B cell (primary cell): ENCODE data around the gene CNOT1. TPM values are rescaled to one million over a fixed set of nuclear protein-coding genes. Genes with fewer than 3 reads are reported as not detected.

Experiments
- ATAC-seq: fragments of 200-7000 bp; cut with Tn5 transposase; one replicate; pipeline ENCODE4 v1.10.0; 2021; ENCODE audit warnings: low read depth, mild to moderate bottlenecking, moderate number of reproducible peaks, moderate library complexity
- CTCF ChIA-PET: fragments of 350-600 bp; sonication (Branson Sonifier 250); formaldehyde crosslinking; loops from one replicate; lab custom pipeline; 2021; ENCODE audit warnings: antibody characterized with exemption, inconsistent platforms; lab: Charles Lee
- POLR2A ChIA-PET: fragments of 350-600 bp; sonication (Branson Sonifier 250); formaldehyde crosslinking; loops from one replicate; lab custom pipeline; 2021; ENCODE audit warnings: antibody characterized with exemption; lab: Charles Lee
- DNase-seq: peaks from one replicate; pipeline ENCODE4 v3.0.0; 2013
- H2AFZ ChIP-seq: 2 replicates; pipeline ENCODE4 v1.6.1; 2012; ENCODE audit warnings: mild to moderate bottlenecking, low read depth, low read length; ENCODE audit not compliant: insufficient read depth, poor library complexity, severe bottlenecking
- H3K27ac ChIP-seq, 2 donors: 1 replicate in 1 of 2; 2 replicates in 1 of 2; pipeline ENCODE4 v1.5.1; 2012 to 2013; ENCODE audit warnings: low read length in 2 of 2, mild to moderate bottlenecking in 2 of 2, moderate library complexity in 1 of 2
- H3K27me3 ChIP-seq, 4 experiments: fragments of 200-600 bp in 1 of 4; sonication (generic) in 1 of 4; replicated peaks in 1 of 4; 1 replicate in 2 of 4; 2 replicates in 2 of 4; pipeline versions ENCODE4 v1.6.1 to v1.7.0; 2013 to 2016; ENCODE audit warnings: low read length in 3 of 4, mild to moderate bottlenecking in 2 of 4, mixed read lengths in 1 of 4, moderate library complexity in 1 of 4; ENCODE audit not compliant: insufficient read depth in 4 of 4, control insufficient read depth in 3 of 4; ENCODE audit errors: control extremely low read depth in 1 of 4
- H3K36me3 ChIP-seq, 2 experiments: replicated peaks in 1 of 2; 1 replicate in 1 of 2; 2 replicates in 1 of 2; pipeline versions ENCODE4 v1.6.1 to v1.7.1; 2013; ENCODE audit warnings: low read length in 1 of 2; ENCODE audit not compliant: insufficient read depth in 2 of 2, control insufficient read depth in 1 of 2; ENCODE audit errors: control extremely low read depth in 1 of 2, extremely low read depth in 1 of 2
- H3K4me1 ChIP-seq, 2 donors: fragments of 200-600 bp in 1 of 2; sonication (generic) in 1 of 2; 1 replicate in 1 of 2; 2 replicates in 1 of 2; pipeline versions ENCODE4 v1.5.1 to v1.6.1; 2013 to 2017; ENCODE audit warnings: low read length in 2 of 2; ENCODE audit not compliant: control insufficient read depth in 2 of 2, insufficient read depth in 2 of 2
- H3K4me2 ChIP-seq: replicated peaks from 2 replicates; pipeline ENCODE3; 2012; ENCODE audit warnings: mild to moderate bottlenecking, low read depth, low read length; ENCODE audit not compliant: poor library complexity, severe bottlenecking
- H3K4me3 ChIP-seq, 5 experiments: fragments of 200-600 bp in 1 of 5; sonication (generic) in 1 of 5; 1 replicate in 3 of 5; 2 replicates in 2 of 5; pipeline versions ENCODE4 v1.5.1 to v1.7.0; 2011 to 2016; ENCODE audit warnings: low read length in 4 of 5, mild to moderate bottlenecking in 4 of 5, low read depth in 2 of 5, control low read depth in 1 of 5, moderate library complexity in 1 of 5; ENCODE audit not compliant: insufficient read depth in 1 of 5; ENCODE audit errors: control extremely low read depth in 1 of 5, extremely low read depth in 1 of 5
- H3K79me2 ChIP-seq: fragments of 200-600 bp; sonication (generic); one replicate; pipeline ENCODE4 v1.6.0; 2016; ENCODE audit warnings: low read length; ENCODE audit not compliant: control insufficient read depth, insufficient read depth
- H3K9ac ChIP-seq: fragments of 200-600 bp; sonication (generic); 2 replicates; pipeline ENCODE4 v1.6.1; 2017; ENCODE audit warnings: mild to moderate bottlenecking, low read length, moderate library complexity
- H3K9me3 ChIP-seq, 3 donors: one replicate each; pipeline versions ENCODE4 v1.6.1 to v1.7.1; 2013; ENCODE audit warnings: low read length in 2 of 3; ENCODE audit not compliant: control insufficient read depth in 2 of 3, insufficient read depth in 1 of 3; ENCODE audit errors: control extremely low read depth in 1 of 3
- H4K20me1 ChIP-seq: 2 replicates; pipeline ENCODE4 v1.6.0; 2012; ENCODE audit warnings: mild to moderate bottlenecking, low read length; ENCODE audit not compliant: insufficient read depth, control insufficient read depth, poor library complexity, severe bottlenecking
- H3K27ac Mint-ChIP-seq: one replicate; pipeline ENCODE4 v1.8.0; 2021; ENCODE audit warnings: mixed read lengths
- H3K27me3 Mint-ChIP-seq: one replicate; pipeline ENCODE4 v1.8.0; 2021; ENCODE audit warnings: mixed read lengths
- H3K4me1 Mint-ChIP-seq: one replicate; pipeline ENCODE4 v1.8.0; 2021; ENCODE audit warnings: mixed read lengths
- H3K4me3 Mint-ChIP-seq: one replicate; pipeline ENCODE4 v1.8.0; 2021; ENCODE audit warnings: mixed read lengths
- H3K9me3 Mint-ChIP-seq: one replicate; pipeline ENCODE4 v1.8.0; 2022; ENCODE audit warnings: mixed read lengths; ENCODE audit not compliant: insufficient read depth
- EZH2 ChIP-seq: IDR thresholded peaks from 2 replicates; pipeline ENCODE4 v1.6.1; 2012; ENCODE audit warnings: borderline replicate concordance, low read depth, mild to moderate bottlenecking, moderate library complexity, low read length; ENCODE audit not compliant: insufficient read depth, poor library complexity, severe bottlenecking
- WGBS: methylation state at CpG from one replicate; pipeline ENCODE4 v1.1.5; 2013; ENCODE audit warnings: missing lambda C conversion rate; ENCODE audit not compliant: insufficient coverage; 5-methylcytosine and 5-hydroxymethylcytosine counted together
- intact Hi-C: fragments of 100-400 bp; cut with micrococcal nuclease; formaldehyde crosslinking; loops from one replicate; pipeline ENCODE4 v1.10.0; 2022
- polyA plus RNA-seq: library from polyadenylated mRNA; depleted of rRNA; stranded (reverse); fragments of >200 nt; gene quantifications from 2 replicates; pipeline ENCODE4 v1.2.3, GENCODE V29; 2012
- total RNA-seq, 2 donors: library from RNA; stranded (reverse); fragments of 120-200 nt in 1 of 2; gene quantifications; 1 replicate in 1 of 2; 2 replicates in 1 of 2; pipeline versions ENCODE4 v1.2.3 to v1.2.4, GENCODE V29; 2013 to 2022
- TF ChIP-seq, protein P1 (sequence below): fragments of 200-600 bp; IDR thresholded peaks from one replicate; pipeline ENCODE4 v1.8.0; 2022; ENCODE audit warnings: antibody characterized with exemption, mild to moderate bottlenecking

CNOT1 gene
- total and polyA plus RNA-seq, 2 donors (not counting 1 experiment from before 2014, with no cell fraction given), result 211 to 268 TPM

DNA sequence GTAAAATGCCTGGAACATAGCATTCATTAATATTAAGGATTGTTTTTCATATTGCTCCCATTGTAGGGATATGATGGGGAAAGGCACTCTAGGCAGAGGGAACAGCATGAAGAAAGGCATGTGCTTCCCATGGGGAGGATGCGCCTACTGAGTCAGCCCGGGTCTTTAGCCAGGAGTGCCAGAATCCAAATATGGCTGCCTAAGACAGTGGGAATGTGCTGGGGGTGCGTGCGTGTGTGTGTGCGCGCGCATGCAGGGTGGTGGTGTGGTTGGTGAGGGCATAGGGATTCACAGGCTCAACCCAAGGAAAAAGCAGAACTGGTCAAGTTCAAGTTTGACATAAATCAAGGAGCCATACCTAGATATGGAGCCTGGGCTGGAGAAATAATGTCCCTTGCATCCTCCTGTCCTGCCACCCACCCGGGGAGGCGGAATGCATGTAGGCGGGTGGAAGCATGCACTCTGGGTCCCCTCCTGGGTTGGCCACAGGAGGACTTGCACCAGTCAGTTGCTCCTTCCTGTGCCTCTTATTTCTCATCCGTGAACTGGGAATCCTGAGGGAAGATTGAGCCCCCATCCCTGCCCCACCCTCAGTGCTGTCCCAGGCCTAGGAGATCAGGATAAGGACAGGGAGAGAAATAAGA, 148.3 kb downstream of the CNOT1 start:
- DNase-seq, result no peak
- Histone ChIP-seq H4K20me1 (no peaks in the 10 kb centered on the region), H2AFZ (no peak overlapping the region), H3K79me2 (no peaks in the 10 kb centered on the region), H3K27me3 (no peaks in the 10 kb centered on the region), H3K27ac (no peak overlapping the region), H3K36me3 (no peaks in the 10 kb centered on the region), H3K9ac (no peak overlapping the region), H3K4me1 (no peaks in the 10 kb centered on the region), H3K4me2 (no peak overlapping the region), H3K4me3 (no peak overlapping the region), H3K9me3 (no peaks in the 10 kb centered on the region)
- WGBS, result 96% methylated on average over 11 of the region's 11 CpGs
- Mint-ChIP-seq H3K4me3 (no peak overlapping the region), H3K27me3 (peaks cover 3% of the 10 kb centered on the region), H3K27ac (no peak overlapping the region), H3K9me3 (no peaks in the 10 kb centered on the region), H3K4me1 (no peaks in the 10 kb centered on the region)
- intact Hi-C loops, result loop anchor here (10.0 kb wide), 2 partner anchors 273 to 457 kb away; partner anchors contain the start of gene MMP15
- no peak for ATAC-seq
- CTCF ChIA-PET, result interaction anchor here (0.7 to 1.2 kb wide), 2 partner anchors 17 to 145 kb away, joined by 3 to 4 read pairs; no protein-coding TSS in a partner anchor
- TF ChIP-seq, protein P1, sequence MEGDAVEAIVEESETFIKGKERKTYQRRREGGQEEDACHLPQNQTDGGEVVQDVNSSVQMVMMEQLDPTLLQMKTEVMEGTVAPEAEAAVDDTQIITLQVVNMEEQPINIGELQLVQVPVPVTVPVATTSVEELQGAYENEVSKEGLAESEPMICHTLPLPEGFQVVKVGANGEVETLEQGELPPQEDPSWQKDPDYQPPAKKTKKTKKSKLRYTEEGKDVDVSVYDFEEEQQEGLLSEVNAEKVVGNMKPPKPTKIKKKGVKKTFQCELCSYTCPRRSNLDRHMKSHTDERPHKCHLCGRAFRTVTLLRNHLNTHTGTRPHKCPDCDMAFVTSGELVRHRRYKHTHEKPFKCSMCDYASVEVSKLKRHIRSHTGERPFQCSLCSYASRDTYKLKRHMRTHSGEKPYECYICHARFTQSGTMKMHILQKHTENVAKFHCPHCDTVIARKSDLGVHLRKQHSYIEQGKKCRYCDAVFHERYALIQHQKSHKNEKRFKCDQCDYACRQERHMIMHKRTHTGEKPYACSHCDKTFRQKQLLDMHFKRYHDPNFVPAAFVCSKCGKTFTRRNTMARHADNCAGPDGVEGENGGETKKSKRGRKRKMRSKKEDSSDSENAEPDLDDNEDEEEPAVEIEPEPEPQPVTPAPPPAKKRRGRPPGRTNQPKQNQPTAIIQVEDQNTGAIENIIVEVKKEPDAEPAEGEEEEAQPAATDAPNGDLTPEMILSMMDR, result no peak
- TF ChIP-seq EZH2, result no peak
- POLR2A ChIA-PET, result no interaction called here

GRCh38 chr16:58478427-58478826, 151.2 kb downstream of the CNOT1 start:
- TF ChIP-seq, protein P1, result no peak
- TF ChIP-seq EZH2, result no peak
- Histone ChIP-seq H3K27me3 (peaks cover 0 to 2% (median 0%) of the 10 kb centered on the region in 4 experiments), H3K4me1 (peaks cover 0 to 4% of the 10 kb centered on the region in 2 donors), H3K27ac (no peak overlapping the region), H3K36me3 (no peaks in the 10 kb centered on the region), H4K20me1 (no peaks in the 10 kb centered on the region), H3K9me3 (no peaks in the 10 kb centered on the region), H3K4me3 (no peak overlapping the region), H3K4me2 (no peak overlapping the region), H3K9ac (no peak overlapping the region), H2AFZ (no peak overlapping the region), H3K79me2 (no peaks in the 10 kb centered on the region)
- H3K4me3 Mint-ChIP-seq, result no peak overlapping the region
- ATAC-seq, result no peak
- POLR2A ChIA-PET, result no interaction called here
- H3K27me3 Mint-ChIP-seq, result peaks cover 11% of the 10 kb centered on the region
- no peak for DNase-seq
- WGBS, result no CpG with 5 or more reads among the region's 2 CpGs
- intact Hi-C loops, result no loop called here
- peaks cover 6% of the 10 kb centered on the region for H3K4me1 Mint-ChIP-seq
- no peak overlapping the region for H3K27ac Mint-ChIP-seq
- no peaks in the 10 kb centered on the region for H3K9me3 Mint-ChIP-seq
- CTCF ChIA-PET, result no interaction called here
